Hepatocyte (in vitro differentiated cells): ENCODE results near the gene SORCS3. TPM values are rescaled to one million over a fixed set of nuclear protein-coding genes. Genes with fewer than 3 reads are reported as not detected.

Experiments used
- DNase-seq: peaks from one replicate; pipeline ENCODE4 v3.0.0-alpha.2; 2016; ENCODE audit warnings: low spot score
- H2AFZ ChIP-seq: fragments of 200-600 bp; sonication (generic); 2 replicates; pipeline ENCODE4 v1.6.0; 2016; ENCODE audit warnings: antibody characterized with exemption, mild to moderate bottlenecking
- H3K27ac ChIP-seq: fragments of 200-600 bp; sonication (generic); 2 replicates; pipeline ENCODE4 v1.5.1; 2016; ENCODE audit warnings: mild to moderate bottlenecking
- H3K27me3 ChIP-seq: fragments of 200-600 bp; sonication (generic); 2 replicates; pipeline ENCODE4 v1.6.1; 2016
- H3K36me3 ChIP-seq: fragments of 200-600 bp; sonication (generic); replicated peaks from 2 replicates; pipeline ENCODE4 v1.5.1; 2016; ENCODE audit warnings: low read depth; ENCODE audit not compliant: insufficient read depth
- H3K4me1 ChIP-seq: fragments of 200-600 bp; sonication (generic); 2 replicates; pipeline ENCODE4 v1.5.1; 2016; ENCODE audit warnings: mild to moderate bottlenecking, moderate library complexity; ENCODE audit not compliant: insufficient read depth
- H3K4me2 ChIP-seq: fragments of 200-600 bp; sonication (generic); 2 replicates; pipeline ENCODE4 v1.6.0; 2016
- H3K4me3 ChIP-seq: fragments of 200-600 bp; sonication (generic); 2 replicates; pipeline ENCODE4 v1.5.1; 2016; ENCODE audit warnings: mild to moderate bottlenecking
- H3K79me2 ChIP-seq: fragments of 200-600 bp; sonication (generic); 2 replicates; pipeline ENCODE4 v1.6.0; 2017; ENCODE audit warnings: mild to moderate bottlenecking
- H3K9me2 ChIP-seq: fragments of 200-600 bp; sonication (generic); replicated peaks from 2 replicates; pipeline ENCODE4 v1.6.0; 2017; ENCODE audit warnings: mild to moderate bottlenecking; ENCODE audit not compliant: insufficient read depth
- H3K9me3 ChIP-seq: fragments of 200-600 bp; sonication (generic); 2 replicates; pipeline ENCODE4 v1.5.1; 2016; ENCODE audit warnings: low read depth, mild to moderate bottlenecking
- H4K20me1 ChIP-seq: fragments of 200-600 bp; sonication (generic); 2 replicates; pipeline ENCODE4 v1.6.0; 2016; ENCODE audit warnings: mild to moderate bottlenecking; ENCODE audit not compliant: insufficient read depth, poor library complexity, severe bottlenecking
- EZH2 ChIP-seq: fragments of 200-600 bp; sonication (generic); IDR thresholded peaks from 2 replicates; pipeline ENCODE4 v1.6.1; 2016; ENCODE audit warnings: antibody characterized with exemption, mild to moderate bottlenecking, borderline replicate concordance
- EZH2phosphoT487 ChIP-seq: fragments of 200-600 bp; sonication (generic); IDR thresholded peaks from one replicate; pipeline ENCODE4 v1.6.1; 2018; ENCODE audit warnings: antibody characterized with exemption, mild to moderate bottlenecking, low read depth, moderate library complexity; ENCODE audit not compliant: unreplicated experiment, severe bottlenecking
- WGBS: methylation state at CpG from one replicate; pipeline ENCODE4 v1.1.6; 2016; ENCODE audit warnings: low lambda C conversion rate; ENCODE audit errors: missing lambda C conversion rate; 5-methylcytosine and 5-hydroxymethylcytosine counted together
- polyA plus RNA-seq: library from polyadenylated mRNA; unstranded; fragments of >200 nt; fragmentation: Nextera tagmentation; extraction: Ambion mirVana; gene quantifications from 2 replicates; pipeline ENCODE4 v1.2.1, GENCODE V29; 2016
- total RNA-seq: library from RNA; depleted of rRNA; stranded (reverse); fragments of >200 nt; gene quantifications from 2 replicates; pipeline ENCODE4 v1.2.3, GENCODE V29; 2014
- TF ChIP-seq, protein P1 (sequence below): fragments of 200-600 bp; sonication (generic); IDR thresholded peaks from 2 replicates; pipeline ENCODE4 v1.5.1; 2016; ENCODE audit warnings: antibody characterized with exemption, mild to moderate bottlenecking; ENCODE audit not compliant: poor library complexity

The SORCS3 gene
- total and polyA plus RNA-seq, 2 experiments from 2014 or later, result 0.59 to 0.80 TPM

DNA sequence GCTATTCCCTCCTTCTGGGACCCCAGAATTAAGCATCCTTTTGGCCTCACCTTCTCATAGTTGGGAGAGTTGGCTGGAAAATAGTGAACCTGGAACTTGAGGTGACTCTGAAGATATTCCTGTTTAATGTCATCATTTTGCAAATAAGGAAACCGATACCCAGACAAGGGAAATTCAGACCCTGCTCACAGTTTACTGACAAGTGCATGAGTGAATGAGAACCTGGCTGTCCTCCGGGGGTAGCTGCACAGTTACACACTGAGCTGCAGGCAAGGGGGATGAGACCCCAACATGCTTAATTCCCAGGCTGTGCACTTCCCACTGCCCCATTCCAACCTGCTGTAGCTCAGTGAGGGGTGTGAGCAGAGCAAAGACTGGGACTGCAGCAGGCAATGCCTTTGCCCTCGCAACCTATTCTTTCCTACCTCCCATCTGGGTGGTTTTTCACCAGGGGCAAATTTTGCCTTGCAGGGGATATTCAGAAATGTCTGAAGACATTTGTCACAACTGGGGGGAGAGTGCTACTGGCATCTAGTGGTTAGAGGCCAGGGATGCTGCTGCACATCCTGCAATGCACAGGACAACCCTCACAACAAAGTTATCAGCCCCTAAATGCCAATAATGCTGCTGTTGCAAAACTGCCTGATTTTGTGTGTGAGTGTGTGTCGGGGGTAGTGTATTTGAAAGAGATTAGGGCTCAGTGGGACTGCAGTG, 136.2 kb downstream of the SORCS3 start:
- no peak overlapping the region for H3K4me3 ChIP-seq
- H3K27ac ChIP-seq, result no peak overlapping the region
- no peaks in the 10 kb centered on the region for H3K4me1 ChIP-seq
- no peak overlapping the region for H2AFZ ChIP-seq
- WGBS, result 69% methylated on average over 4 of the region's 4 CpGs
- no peak overlapping the region for H3K4me2 ChIP-seq
- no peak for DNase-seq
- H4K20me1 ChIP-seq, result no peaks in the 10 kb centered on the region
- H3K9me2 ChIP-seq, result no peaks in the 10 kb centered on the region
- H3K79me2 ChIP-seq, result no peaks in the 10 kb centered on the region
- TF ChIP-seq, protein P1, sequence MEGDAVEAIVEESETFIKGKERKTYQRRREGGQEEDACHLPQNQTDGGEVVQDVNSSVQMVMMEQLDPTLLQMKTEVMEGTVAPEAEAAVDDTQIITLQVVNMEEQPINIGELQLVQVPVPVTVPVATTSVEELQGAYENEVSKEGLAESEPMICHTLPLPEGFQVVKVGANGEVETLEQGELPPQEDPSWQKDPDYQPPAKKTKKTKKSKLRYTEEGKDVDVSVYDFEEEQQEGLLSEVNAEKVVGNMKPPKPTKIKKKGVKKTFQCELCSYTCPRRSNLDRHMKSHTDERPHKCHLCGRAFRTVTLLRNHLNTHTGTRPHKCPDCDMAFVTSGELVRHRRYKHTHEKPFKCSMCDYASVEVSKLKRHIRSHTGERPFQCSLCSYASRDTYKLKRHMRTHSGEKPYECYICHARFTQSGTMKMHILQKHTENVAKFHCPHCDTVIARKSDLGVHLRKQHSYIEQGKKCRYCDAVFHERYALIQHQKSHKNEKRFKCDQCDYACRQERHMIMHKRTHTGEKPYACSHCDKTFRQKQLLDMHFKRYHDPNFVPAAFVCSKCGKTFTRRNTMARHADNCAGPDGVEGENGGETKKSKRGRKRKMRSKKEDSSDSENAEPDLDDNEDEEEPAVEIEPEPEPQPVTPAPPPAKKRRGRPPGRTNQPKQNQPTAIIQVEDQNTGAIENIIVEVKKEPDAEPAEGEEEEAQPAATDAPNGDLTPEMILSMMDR, result peak; percentile 21
- no peak for TF ChIP-seq EZH2
- TF ChIP-seq EZH2phosphoT487, result no peak
- H3K27me3 ChIP-seq, result peaks cover 31% of the 10 kb centered on the region
- no peaks in the 10 kb centered on the region for H3K36me3 ChIP-seq
- H3K9me3 ChIP-seq, result no peaks in the 10 kb centered on the region

DNA sequence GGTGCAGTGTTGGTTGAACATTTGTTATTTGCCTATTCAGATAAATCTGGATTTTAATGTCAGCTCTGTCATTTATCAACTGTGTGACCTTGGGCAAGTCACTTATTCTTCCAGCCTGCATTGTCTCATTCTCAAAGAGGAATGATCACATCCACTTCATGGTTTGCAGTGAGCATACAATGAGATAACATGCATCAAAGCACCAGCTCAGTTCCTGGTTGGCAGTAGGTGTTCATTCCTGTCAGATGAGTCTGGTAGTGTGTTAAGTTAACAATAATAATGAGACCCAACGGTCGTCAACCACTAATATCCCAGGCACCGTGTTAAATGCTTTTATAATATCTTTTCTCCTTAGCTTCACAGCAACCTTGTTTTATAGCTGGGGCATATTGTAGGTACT, 137.3 kb downstream of the SORCS3 start:
- WGBS, result 94% methylated on average over 3 of the region's 3 CpGs
- Histone ChIP-seq H3K79me2 (no peaks in the 10 kb centered on the region), H2AFZ (no peak overlapping the region), H3K4me2 (no peak overlapping the region), H4K20me1 (no peaks in the 10 kb centered on the region), H3K9me3 (no peaks in the 10 kb centered on the region), H3K36me3 (no peaks in the 10 kb centered on the region), H3K4me3 (no peak overlapping the region), H3K27me3 (peaks cover 28% of the 10 kb centered on the region), H3K4me1 (no peaks in the 10 kb centered on the region), H3K27ac (no peak overlapping the region), H3K9me2 (no peaks in the 10 kb centered on the region)
- TF ChIP-seq EZH2, result no peak
- TF ChIP-seq, protein P1, result no peak
- no peak for TF ChIP-seq EZH2phosphoT487
- no peak for DNase-seq

DNA sequence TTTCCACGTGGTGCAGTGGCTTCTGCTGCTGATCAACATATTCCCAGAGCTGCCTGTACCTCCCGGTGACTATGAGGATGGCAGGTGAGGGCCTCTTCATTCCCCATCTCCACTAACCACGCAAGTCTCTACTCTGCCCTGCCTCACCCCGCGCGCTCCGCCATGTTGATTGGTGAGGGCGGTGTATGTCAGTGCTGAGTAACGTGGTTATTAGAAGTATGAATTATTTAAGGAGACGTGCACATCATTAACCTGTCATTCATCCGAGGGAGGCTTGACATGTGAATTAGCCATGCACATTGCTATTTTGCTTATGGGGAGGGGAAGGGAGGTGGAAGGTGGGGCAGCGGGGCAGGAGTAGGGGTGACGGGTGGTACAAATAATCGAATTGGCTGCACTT, 138.6 kb downstream of the SORCS3 start:
- no peaks in the 10 kb centered on the region for H4K20me1 ChIP-seq
- no peaks in the 10 kb centered on the region for H3K36me3 ChIP-seq
- H3K4me2 ChIP-seq, result no peak overlapping the region
- no peaks in the 10 kb centered on the region for H3K9me2 ChIP-seq
- DNase-seq, result no peak
- no peaks in the 10 kb centered on the region for H3K4me1 ChIP-seq
- H3K4me3 ChIP-seq, result no peak overlapping the region
- H3K9me3 ChIP-seq, result no peaks in the 10 kb centered on the region
- H3K79me2 ChIP-seq, result no peaks in the 10 kb centered on the region
- H2AFZ ChIP-seq, result no peak overlapping the region
- H3K27me3 ChIP-seq, result peaks cover 16% of the 10 kb centered on the region
- no peak overlapping the region for H3K27ac ChIP-seq
- 93% methylated on average over 14 of the region's 14 CpGs for WGBS
- no peak for TF ChIP-seq EZH2phosphoT487
- TF ChIP-seq, protein P1, result no peak
- no peak for TF ChIP-seq EZH2
